ENCODE results near the gene MRTFB.

Gene MRTFB

DNA sequence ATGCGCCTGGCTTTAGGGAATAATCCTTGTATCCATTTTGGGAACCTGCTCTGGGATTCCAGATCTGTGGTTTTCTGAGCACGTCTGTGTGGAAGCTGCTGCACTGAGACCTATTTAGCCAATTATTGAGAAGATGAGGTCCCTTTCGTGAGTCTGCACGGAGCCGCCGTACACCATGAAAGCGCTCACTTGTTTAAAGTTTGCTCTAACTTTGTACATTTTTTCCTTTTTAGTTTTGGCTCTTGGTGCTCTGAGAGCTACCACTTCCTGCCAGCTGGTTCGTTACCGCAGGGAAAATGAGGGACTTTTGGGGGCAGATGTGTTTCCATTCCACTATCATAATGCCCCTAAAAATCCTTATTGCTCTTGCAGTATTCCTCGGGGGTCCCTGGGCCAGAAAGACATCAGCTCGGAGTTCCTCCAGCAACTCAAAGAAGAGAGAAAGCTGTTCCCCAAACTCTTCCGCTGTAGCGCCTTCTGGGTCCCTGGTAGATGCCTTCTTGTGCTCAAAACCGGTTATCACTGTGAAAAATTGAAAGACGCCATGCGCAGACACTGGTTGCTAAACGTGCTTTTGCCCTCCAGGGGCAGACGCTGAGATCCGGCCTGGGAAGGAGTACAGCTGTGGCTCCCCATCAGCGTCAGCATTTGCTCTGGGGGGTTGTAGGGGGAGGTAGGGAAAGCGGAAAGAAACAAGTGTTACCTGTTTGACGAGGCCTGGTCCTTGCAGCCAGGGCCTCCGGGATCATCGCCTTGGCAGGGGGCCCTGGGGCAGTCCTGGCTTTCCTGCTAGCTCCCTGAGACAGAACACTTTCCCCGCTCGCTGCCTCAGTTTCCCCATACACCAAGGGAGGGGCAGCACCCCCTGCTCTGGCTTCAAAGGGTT, 238.1 kb downstream of the MRTFB start:
- no peak for DNase-seq

DNA sequence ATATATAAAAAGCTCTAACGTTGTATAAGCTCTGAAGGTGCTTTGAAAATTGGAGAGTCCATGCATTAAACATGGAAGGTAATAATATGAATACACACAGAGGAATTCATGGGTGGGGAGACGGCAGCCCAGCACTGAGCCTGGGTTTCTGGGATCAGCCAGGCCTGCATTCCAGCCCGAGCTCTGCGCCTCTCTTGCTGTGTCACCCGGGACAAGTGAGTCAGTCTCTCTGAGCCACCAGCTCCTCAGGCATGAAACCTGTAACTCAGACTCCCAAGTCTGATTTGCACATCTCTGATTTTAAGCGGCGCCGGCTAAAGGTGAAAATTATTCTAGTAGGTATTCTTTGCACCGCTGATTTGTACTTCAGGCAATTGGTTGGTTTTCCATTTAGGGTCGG, 238.8 kb downstream of the MRTFB start:
- TF ChIP-seq, protein P1, sequence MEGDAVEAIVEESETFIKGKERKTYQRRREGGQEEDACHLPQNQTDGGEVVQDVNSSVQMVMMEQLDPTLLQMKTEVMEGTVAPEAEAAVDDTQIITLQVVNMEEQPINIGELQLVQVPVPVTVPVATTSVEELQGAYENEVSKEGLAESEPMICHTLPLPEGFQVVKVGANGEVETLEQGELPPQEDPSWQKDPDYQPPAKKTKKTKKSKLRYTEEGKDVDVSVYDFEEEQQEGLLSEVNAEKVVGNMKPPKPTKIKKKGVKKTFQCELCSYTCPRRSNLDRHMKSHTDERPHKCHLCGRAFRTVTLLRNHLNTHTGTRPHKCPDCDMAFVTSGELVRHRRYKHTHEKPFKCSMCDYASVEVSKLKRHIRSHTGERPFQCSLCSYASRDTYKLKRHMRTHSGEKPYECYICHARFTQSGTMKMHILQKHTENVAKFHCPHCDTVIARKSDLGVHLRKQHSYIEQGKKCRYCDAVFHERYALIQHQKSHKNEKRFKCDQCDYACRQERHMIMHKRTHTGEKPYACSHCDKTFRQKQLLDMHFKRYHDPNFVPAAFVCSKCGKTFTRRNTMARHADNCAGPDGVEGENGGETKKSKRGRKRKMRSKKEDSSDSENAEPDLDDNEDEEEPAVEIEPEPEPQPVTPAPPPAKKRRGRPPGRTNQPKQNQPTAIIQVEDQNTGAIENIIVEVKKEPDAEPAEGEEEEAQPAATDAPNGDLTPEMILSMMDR (IDR thresholded peaks at IDR 0.05; ENCODE audit: low read depth, low read length, missing control alignments): no peak
- no peak overlapping the region for H3K4me3 ChIP-seq (ENCODE audit: low read depth, low read length)
- H3K27ac ChIP-seq: no peak overlapping the region
- DNase-seq: peak; percentile 71
- no peaks in the 10 kb centered on the region for H3K27me3 ChIP-seq (replicated peaks)
- H3K36me3 ChIP-seq (replicated peaks): no peaks in the 10 kb centered on the region
- in situ Hi-C loops (cut with HindIII; ENCODE audit: low pct_ligation_motif_present, low sequenced_read_pairs): no loop called here

More for the DNA sequence above, 238.1 kb downstream of the MRTFB start:
- Histone ChIP-seq H3K36me3 (replicated peaks) (no peaks in the 10 kb centered on the region), H3K4me3 (ENCODE audit: low read depth, low read length) (no peak overlapping the region), H3K27ac (no peak overlapping the region), H3K27me3 (replicated peaks) (no peaks in the 10 kb centered on the region)
- in situ Hi-C loops (cut with HindIII; ENCODE audit: low pct_ligation_motif_present, low sequenced_read_pairs): no loop called here
- TF ChIP-seq, protein P1 (IDR thresholded peaks at IDR 0.05; ENCODE audit: low read depth, low read length, missing control alignments): peak; percentile 38

DNA sequence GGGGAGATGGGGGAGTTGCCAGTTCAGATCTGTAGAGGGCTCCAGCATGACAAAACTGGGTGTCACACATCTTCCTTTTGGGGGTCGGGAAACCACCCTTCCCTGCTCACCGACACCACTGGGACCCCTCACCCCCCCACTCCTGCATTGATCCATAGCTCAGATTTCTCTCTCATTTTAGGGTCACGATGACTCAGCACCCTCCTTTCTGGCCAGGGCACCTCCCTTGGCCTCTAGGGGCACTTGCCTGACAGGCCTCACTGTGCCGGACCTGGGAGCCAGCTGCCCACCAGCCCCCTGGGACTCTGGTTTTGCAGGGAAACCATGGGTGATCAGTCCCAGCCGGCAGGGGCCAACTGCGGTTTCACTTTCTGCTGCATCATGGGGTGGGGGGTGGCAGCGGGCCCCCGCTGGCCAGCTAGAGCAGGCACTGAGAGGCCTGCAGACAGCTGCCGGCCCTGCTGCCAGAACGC, 239.4 kb downstream of the MRTFB start:
- TF ChIP-seq, protein P1 (IDR thresholded peaks at IDR 0.05; ENCODE audit: low read depth, low read length, missing control alignments): peak; percentile 40
- Histone ChIP-seq H3K4me3 (ENCODE audit: low read depth, low read length) (no peak overlapping the region), H3K27ac (no peak overlapping the region), H3K27me3 (replicated peaks) (no peaks in the 10 kb centered on the region), H3K36me3 (replicated peaks) (no peaks in the 10 kb centered on the region)
- DNase-seq: no peak
- in situ Hi-C loops (cut with HindIII; ENCODE audit: low pct_ligation_motif_present, low sequenced_read_pairs): no loop called here

DNA sequence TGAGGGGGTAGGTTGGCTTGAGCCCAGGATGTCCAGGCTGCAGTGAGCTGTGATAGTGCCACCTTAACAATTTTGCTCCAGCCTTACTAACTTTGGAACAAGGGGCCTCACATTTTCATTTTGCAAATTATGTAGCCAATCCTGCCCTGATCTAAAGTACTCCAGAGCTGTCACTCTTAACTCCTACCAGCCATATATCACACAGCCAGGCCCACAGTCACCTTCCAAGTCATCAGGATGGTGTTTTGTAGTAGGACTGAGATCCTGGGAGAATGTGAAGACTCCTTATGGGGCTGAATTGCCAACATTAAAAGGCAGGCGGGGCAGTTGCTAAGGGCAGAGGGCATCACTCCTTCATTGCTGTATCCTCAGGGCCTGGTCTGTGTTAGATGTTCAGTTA, 243.0 kb downstream of the MRTFB start:
- Histone ChIP-seq H3K27me3 (replicated peaks) (no peaks in the 10 kb centered on the region), H3K36me3 (replicated peaks) (no peaks in the 10 kb centered on the region), H3K4me3 (ENCODE audit: low read depth, low read length) (no peak overlapping the region), H3K27ac (no peak overlapping the region)
- in situ Hi-C loops (cut with HindIII; ENCODE audit: low pct_ligation_motif_present, low sequenced_read_pairs): no loop called here
- TF ChIP-seq, protein P1 (IDR thresholded peaks at IDR 0.05; ENCODE audit: low read depth, low read length, missing control alignments): no peak
- no peak for DNase-seq

DNA sequence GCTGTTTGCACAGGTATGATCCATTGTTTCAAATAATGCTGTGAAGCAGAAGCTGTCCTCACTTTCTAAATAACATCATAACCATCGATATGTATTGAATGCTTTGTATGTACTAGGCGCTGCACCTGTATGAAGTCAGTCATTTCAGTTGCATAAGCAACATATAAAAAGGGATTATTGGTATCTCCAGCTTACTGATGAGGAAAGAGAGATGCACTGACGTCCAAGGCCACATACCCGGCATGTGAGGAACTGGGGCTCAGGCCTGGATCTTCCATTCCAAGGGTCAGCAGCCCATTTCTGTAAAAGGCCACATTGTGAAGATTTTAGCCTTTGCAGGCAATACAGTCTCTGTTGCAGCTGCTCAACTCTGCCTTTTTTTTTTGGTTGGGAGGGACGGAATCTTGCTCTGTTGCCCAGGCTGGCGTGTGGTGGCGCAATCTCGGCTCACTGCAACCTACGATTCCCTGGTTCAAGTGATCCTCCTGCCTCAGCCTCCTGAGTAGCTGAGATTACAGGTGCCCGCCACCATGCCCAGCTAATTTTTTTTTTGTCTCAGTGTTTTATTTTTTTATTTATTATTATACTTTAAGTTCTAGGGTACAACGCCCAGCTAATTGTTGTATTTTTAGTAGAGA, 244.7 kb downstream of the MRTFB start:
- Histone ChIP-seq H3K36me3 (replicated peaks) (no peaks in the 10 kb centered on the region), H3K4me3 (ENCODE audit: low read depth, low read length) (no peak overlapping the region), H3K27ac (no peak overlapping the region), H3K27me3 (replicated peaks) (no peaks in the 10 kb centered on the region)
- in situ Hi-C loops (cut with HindIII; ENCODE audit: low pct_ligation_motif_present, low sequenced_read_pairs): no loop called here
- TF ChIP-seq, protein P1 (IDR thresholded peaks at IDR 0.05; ENCODE audit: low read depth, low read length, missing control alignments): no peak
- DNase-seq: no peak
